Measurements from ENCODE around the gene CHAD.
A peak's percentile ranks its signal among the peaks of the same experiment; 100 is the strongest.

Gene CHAD, protein sequence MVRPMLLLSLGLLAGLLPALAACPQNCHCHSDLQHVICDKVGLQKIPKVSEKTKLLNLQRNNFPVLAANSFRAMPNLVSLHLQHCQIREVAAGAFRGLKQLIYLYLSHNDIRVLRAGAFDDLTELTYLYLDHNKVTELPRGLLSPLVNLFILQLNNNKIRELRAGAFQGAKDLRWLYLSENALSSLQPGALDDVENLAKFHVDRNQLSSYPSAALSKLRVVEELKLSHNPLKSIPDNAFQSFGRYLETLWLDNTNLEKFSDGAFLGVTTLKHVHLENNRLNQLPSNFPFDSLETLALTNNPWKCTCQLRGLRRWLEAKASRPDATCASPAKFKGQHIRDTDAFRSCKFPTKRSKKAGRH

DNA sequence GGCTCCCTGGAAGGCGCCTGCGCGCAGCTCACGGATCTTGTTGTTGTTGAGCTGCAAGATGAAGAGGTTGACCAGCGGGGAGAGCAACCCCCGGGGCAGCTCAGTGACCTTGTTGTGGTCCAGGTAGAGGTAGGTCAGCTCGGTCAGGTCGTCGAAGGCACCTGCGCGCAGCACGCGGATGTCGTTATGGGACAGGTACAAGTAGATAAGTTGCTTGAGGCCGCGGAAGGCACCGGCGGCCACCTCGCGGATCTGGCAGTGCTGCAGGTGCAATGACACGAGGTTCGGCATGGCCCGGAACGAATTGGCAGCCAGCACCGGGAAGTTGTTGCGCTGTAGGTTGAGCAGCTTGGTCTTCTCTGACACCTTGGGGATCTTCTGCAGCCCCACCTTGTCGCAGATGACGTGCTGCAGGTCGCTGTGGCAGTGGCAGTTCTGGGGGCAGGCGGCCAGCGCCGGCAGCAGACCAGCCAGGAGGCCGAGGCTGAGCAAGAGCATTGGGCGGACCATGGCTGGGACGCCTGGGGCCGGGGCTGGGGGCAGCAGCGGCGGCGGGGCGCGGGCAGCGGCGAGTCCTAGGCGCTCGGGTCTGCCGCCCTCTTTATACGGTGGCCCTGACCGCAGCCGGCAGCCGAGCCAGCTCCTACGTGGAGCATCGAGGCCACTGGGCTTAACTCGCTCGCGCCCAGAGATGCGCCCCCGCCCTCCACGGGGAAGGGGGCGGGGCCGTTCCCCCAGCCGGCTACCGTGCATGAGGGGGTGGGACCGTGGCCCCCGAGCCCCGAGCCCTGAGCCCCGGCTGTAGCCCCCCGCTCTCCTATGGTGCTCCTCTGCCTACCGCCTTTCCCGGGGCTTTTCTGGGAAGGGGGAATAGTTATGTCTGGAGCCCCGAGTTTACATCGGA, at the start of gene CHAD:
Gene CHAD, minus strand, starts transcription at position 577 of the 904 bp plus-strand sequence. Its CDS starts 67 bp downstream, at position 510.
- no peak for DNase-seq (ENCODE audit: low read depth in 1 of 2, low spot score in 1 of 2)

DNA sequence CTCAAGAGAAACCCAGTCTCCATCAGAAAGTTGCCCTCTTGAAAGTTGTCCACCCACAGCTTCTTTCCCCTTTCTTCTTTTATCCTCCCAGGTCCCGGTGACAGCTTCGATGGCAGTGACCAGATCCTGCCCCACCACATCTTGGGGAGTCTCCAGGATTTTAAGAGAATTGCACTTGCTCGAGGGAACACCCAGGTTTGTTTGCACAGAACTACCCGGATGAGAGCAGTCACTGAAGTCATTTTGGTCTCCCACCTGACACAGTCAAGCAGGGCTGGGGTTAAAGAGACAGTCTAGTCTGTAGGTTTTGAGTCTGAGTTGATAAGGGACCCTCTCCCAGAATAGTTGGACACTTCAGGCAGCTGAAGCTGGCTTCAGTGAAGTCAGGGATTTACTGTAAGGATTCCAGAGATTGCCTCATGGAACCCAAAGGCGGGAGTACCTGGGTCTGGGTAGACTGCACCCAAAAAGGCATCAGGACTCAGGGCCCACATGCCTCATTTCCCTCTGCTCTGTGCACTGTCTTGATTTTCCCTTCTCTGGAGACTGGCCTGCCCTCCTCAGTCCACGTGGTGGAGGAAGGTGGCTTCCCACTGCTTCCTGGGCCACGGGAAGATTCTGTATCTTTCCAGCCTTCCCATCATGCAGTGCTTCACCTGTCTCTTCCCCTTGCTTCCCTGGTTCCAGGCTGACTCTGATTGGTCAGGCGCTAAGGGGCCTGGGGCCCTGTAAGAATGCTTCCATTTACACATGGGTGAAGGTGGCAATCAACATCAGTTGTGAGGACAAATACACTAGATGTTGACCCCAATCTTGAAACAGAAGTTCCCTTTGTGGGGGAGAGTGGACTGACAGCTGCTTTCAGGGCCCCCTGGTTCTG, 49.1 kb upstream of the CHAD start:
- no peak for DNase-seq (ENCODE audit: low read depth in 1 of 2, low spot score in 1 of 2)

DNA sequence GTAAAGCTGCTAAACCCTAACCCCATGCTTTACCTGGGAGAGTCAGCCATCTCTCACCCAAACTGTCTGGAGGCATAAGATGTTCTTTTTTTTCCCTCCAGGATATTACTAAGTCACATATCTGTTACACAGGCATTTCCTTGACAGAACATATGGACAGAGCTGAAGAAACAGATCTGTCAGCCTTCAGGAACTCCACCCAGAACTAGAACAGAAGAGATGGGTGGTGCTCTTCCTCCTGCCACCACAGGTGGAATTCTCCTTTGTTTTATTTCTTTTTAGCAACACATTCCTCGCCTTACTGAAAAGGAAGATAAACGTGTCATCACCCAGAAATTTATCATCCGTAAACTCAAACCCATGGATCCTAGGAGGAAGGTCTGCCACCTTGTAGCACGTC, 48.3 kb upstream of the CHAD start:
- no peak for DNase-seq (ENCODE audit: low read depth in 1 of 2, low spot score in 1 of 2)

DNA sequence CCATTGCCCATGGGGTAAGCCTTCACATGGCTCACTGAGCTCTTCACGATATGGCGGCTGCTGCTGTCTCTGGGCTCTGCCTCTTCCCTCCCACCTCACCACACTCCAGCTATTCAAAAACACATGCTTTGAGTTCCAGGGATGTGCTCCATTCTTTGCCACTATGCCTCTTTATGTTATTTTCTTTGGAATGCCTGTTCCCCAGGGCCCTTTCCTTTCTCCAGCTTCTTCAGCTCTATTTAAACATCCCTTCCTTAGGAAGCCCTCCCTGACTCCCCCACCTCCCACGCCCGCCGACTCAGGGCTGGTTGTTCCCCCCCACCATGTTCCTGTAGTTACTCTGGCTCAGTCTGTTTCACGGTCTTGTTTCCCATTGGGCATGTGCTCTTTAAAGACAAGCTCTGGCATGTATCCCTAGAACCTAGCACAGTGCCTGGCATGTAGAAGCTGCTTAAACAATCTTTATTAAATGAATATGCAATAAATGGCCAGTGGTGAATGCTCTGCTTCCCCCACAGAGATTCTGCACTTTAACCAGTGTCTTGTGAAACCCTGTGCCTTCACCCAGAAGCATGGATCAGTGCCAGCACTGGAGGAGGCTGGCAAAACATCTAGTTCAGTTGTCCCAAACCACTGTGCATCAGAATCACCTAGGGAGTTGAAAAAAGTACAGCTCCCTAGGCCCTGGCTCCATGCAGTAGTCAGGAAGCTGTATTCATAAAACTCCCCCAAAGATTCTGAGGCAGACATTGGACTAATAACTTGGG, 46.4 kb upstream of the CHAD start:
- no peak for DNase-seq (ENCODE audit: low read depth in 1 of 2, low spot score in 1 of 2)

DNA sequence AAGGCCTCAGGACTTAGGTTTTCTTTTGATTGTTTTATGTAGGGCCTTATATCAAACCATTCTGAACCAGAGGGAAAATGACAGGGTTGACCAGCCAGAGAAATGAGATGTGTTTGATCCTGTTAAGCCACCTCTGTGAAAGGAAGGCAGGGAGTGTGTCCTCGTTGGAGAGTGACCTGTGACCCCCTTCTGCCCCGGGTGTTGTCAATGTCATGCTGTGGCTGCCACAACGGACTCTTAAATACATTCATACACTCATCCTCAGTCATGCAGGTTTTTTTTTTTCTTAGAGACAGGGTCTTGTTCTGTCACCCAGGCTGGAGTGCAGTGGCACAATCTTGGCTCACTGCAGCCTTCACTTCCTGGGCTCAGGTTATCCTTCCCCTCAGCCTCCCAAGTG, 45.7 kb upstream of the CHAD start:
- no peak for DNase-seq (ENCODE audit: low read depth in 1 of 2, low spot score in 1 of 2)

DNA sequence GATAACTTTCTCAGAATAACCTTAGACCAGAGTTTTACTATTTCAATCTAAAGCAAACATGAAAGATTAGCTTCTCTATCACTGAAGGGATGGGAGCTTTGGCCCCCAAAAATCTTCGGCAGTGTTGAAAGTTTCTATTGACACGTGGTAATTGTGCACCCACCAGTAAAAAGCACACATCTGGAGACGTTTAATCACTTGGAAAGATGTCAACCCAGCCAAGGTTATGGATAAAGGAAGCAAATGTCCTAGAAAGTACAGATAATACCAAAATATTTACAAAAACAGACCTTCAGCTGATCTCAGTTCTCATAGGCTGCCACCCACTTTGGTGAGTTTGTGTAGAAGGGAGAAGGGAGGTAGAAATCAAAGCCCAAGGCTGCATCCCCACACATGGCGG, 44.8 kb upstream of the CHAD start:
- DNase-seq (ENCODE audit: low read depth in 1 of 2, low spot score in 1 of 2), result no peak

DNA sequence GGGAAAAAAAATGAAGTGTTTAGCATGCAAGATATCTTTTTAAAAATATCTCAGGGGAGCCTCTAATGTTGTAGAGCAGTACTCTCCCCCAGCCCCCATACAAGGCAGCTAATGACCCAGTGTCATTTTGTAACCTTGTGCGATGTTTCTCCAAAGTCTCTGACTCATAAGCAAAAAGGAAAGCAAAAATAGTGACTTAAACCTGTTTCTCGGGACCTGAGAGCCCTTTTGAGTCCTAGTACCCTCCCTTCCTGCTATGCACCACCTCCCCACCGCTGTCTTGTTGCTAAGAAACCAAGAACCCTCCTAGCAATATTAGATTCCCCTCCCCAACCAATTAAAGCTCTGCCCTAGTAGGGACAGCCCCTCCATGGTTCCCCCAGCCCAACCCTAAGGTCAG, 42.4 kb upstream of the CHAD start:
- DNase-seq (ENCODE audit: low read depth in 1 of 2, low spot score in 1 of 2), result peak in 1 of 2 donors; percentile 16

DNA sequence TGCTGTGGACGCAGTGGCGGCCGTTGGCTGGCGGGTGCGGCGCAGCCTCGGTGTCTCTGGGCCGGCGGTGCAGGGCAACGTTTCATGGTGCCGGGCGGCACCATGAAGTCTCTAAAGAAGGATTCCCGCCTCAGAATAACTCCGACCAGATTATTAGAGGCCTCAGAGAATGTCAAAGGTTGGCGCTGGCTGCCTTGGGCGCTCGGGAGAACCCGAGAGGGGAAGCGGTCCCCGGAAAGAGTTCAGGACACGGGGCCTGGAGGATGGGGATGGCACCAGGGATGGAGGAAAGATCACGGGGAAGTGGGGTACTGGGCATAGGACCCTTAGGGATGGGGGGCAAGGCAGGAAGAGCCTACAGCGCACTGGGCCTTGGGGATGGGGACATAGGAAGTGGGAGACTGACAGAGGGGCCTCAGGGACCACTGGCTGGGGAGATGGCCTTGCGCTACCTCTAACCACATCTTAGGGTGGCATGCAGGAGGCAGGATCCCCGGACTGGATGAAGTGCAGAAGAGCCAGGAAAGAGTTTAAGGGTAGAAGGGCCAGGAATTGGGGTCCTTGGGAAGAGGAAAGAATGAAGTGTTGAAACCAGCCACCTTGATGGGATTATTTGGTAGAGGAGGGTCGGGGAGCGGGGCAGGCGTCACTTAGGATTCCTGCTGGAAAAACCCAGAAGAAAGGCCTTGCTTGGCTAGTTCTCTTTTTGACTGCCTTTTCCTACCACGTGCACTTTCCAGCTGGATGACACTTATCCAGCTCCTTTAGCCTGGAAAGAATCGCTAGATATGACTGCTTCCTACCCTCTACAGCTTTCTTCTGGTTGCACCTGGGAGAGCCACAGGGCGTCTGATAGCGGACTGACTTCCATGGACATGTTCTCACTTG, 40.1 kb upstream of the CHAD start:
- no peak for DNase-seq (ENCODE audit: low read depth in 1 of 2, low spot score in 1 of 2)

DNA sequence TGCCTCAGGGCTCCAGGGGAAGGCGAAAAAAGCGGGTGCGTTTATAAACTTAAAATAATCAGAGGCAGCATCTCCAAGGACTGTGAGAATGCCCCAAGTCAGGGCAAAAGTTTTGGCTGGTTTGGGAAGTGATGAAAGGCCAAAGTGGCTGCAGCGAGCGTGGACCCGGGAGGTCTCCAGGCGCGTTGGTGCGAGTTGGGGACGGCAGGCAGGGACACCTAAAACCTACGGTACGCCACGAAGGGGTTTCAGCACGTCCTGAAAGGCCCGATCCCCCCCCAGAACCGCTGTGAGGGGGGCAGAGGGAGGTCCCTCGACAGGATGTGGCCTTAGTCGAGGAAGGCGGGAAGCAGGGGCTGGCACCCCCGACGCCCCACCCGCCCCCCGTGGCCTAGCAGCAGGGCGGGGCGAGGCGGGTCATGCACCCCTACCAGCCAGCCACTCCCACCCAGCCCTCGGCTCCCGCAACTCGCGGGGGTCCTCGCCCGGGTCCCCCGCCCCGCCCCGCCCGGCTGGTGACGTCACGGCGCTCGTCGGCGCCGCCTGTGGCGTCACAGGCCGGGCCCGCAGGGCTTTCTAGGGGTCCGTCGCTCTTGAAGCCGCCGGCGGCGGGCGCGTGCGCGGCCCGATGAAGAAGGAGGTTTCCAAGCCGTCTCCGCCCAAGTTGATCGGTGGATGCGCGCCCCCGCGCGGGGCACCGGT, 39.3 kb upstream of the CHAD start, which contains the start of gene MYCBPAP:
Gene MYCBPAP, plus strand, starts transcription at position 569 of the 702 bp plus-strand sequence. CDS start 236 bp downstream, outside the sequence.
- DNase-seq (ENCODE audit: low read depth in 1 of 2, low spot score in 1 of 2), result peak; percentile 59 to 64

DNA sequence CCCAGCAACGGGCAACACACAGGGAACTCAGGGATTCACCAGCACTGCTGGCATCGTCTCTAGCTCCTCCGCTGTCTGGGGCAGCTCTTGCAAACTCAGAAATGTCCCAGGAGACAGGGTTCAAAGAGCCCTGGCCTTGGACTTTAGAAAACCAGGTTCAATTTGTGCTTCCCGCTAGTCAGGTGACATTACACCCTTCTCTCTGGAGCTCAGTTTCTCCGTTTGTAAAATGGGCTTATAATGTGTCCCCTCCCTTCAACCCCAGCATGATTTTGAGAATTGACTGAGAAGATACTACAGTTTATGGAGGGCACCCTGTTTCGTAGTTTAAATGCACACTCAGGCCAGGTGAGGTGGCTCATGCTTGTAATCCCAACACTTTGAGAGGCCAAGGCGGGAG, 37.6 kb upstream of the CHAD start:
- no peak for DNase-seq (ENCODE audit: low read depth in 1 of 2, low spot score in 1 of 2)

DNA sequence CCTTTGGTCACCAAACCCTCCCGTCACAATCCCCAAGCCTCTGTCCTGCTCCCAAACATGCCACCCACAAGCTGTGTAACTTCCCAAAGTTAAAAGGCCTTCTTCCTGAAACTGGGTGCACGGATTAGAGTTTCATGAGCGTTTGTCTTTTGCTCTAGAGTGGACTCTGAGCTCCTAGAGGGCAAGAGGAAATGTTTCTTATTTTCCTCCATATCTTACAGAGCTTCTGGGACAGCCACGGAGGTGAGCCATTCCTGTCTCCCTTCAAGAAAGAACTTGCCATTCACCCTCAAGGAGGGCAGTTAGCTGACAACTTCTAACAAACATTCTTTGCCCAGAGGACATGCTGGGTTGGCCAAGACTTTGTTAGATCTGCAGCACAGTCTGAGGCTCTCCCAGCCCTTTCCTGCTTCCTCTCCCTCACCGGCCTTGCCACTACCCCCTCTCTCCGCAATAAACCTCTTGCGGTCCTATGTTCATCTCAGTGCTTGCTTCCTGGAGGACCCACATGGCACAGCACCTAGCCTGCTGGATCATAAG, 37.0 kb upstream of the CHAD start:
- DNase-seq (ENCODE audit: low read depth in 1 of 2, low spot score in 1 of 2), result no peak

DNA sequence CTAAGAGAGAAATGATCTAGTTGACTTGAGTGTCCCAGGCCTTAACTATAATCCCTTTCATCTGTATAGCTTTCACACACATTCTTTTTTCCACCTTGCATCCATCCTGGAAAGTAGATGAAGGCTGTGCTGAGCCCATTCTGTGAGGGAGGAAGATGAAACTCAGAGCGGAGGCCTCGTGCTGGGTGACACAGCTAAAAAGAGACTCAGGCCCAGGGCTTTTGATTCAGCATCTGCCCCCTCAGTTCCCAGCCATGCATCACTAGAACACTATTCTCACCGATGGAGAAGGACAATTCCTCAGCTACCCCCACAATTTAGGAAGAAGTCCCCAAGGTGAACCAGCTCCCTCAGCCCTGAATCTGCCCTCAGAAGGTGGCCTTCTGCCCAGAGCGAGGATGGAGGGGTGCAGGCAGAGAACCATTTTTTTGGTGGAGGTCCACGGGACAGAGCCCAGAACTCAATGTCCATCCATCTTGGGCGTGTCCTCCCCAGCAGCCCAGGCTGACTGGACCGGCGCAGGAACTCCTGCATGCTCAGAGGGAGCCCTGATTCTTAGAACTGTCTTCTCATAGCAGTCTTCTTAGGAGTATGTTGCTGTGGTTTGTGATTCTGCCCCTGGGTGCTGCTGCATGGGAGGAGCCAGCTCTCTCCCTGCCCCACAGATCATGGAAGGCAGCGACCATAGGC, 33.8 kb upstream of the CHAD start:
- no peak for DNase-seq (ENCODE audit: low read depth in 1 of 2, low spot score in 1 of 2)

DNA sequence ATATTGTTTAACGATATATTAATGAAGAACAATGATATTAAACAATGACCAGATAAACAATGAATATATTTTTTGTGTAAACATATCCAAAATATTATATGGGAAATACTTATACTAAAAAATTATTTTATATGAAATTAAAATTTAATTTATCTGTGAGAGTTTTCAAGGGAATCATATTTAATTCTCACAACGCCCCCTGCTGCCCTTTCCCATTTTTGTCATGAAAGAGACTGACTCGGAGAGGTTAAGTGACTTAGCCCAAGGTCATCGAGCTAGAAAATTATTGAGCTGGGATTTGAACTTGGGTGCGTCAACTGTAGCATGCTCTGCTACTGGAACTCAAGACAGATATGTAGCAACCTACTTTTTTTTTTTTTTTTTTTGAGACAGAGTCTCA, 32.4 kb upstream of the CHAD start:
- no peak for DNase-seq (ENCODE audit: low read depth in 1 of 2, low spot score in 1 of 2)

DNA sequence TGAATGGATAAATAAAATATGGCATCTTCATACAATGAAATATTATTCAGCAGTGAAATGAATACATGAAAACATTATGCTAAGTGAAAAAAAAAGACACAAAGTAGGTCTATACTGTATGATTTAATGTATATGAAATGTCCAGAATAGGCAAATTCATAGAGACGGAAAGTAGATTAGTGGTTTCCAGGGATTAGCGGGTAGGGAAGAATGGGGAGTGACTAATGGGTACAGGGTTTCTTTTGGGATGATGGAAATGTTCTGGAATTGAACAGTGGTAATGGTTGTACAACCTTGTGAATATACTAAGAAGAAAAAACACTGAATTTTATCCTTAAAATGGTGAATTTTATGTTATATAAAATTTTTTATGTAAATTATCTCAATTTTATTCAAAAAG, 31.0 kb upstream of the CHAD start:
- no peak for DNase-seq (ENCODE audit: low read depth in 1 of 2, low spot score in 1 of 2)

DNA sequence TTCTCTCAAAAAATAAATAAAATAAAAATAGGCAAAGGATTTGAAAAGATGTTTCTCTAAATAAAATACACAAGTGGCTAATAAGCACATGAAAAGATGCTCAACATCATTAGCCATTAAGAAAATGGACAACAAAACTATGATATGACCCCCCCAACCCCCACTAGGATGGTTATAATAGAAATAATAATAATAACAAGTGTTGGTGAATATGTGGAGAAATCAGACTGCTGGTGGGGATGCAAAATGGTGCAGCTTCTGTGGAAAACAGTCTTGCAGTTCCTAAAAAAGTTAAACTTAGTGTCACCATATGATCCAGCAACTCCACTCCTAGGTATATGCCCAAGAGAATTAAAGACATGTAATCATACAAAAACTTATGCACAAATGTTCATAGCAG, 30.6 kb upstream of the CHAD start:
- no peak for DNase-seq (ENCODE audit: low read depth in 1 of 2, low spot score in 1 of 2)

DNA sequence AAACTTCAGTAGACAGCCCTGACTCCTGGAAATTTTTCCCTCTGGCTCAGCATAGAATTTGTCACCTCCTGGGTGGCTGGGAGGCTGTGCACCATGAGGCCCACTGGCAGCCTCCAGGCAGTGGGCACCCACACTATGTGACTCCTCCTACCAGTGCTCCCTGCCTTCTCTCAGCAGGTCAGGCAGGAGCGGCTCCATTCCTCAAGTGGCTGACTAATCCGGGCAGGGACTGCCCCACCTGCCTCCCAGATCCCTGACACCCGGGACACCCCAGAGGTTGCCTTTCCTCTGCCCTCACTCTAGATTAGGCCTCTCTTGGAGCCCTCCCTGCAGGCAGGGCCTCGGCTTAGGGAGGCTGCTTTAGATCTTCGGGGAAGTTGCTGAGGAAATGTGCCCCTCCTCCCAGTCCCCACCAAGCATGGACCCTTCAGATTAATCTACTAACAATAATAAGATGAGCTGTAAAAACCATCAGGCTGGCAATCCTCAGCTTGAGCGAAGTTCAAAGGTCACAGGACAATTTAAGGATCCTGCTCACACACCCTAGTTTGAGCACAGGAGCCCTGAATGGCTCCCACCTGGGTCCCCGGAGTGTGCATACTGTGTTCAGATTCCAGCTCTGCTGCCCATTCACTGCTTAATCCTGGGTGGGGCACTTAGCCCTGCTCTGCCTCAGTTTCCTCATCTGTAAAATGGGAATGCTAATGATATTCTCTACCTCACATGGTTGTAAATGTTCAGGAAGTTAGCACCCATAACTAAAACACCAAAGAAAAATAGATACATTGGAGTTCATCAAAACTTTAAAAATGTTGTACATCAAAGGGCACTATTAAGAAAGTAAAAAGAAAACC, 29.6 kb upstream of the CHAD start:
- no peak for DNase-seq (ENCODE audit: low read depth in 1 of 2, low spot score in 1 of 2)

DNA sequence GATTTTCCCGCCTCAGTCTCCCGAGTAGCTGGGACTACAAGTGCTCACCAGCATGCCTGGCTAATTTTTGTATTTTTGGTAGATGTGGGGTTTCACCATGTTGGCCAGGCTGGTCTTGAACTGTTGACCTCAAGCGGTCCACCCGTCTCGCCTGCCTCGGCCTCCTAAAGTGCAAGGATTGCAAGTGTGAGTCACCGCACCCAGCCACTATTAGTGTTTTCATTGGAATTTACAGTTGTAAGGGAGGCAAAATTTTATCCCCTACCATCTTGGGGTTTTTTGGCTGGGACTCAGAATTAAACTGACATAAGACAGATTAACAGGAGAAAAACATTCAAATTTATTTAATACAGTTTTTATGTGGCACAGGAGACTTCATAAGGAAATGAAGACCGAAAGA, 27.2 kb upstream of the CHAD start:
- DNase-seq (ENCODE audit: low read depth in 1 of 2, low spot score in 1 of 2), result no peak
